PC-3 (cell line): ENCODE measurements around the gene ADPRHL1. TPM values are rescaled to one million over a fixed set of nuclear protein-coding genes. Genes with fewer than 3 reads are reported as not detected.
A peak's percentile ranks its signal among the peaks of the same experiment; 100 is the strongest.

Experiments
- ATAC-seq: fragments of 200-7000 bp; cut with Tn5 transposase; 2 replicates; pipeline ENCODE4 v1.9.1; 2020; ENCODE audit warnings: mild to moderate bottlenecking, moderate library complexity
- BruUV-seq: library from RNA; stranded (reverse); fragments of 400-500 nt; replicated peaks from 2 replicates; lab custom pipeline; 2021; lab: Mats Ljungman, UMichigan
- CTCF ChIA-PET: fragments of 300-600 bp; sonication (Branson Sonifier 250); formaldehyde crosslinking; loops from one replicate; lab custom pipeline; 2022; ENCODE audit warnings: antibody characterized with exemption; lab: Charles Lee
- POLR2A ChIA-PET: fragments of 300-600 bp; sonication (Branson Sonifier 250); formaldehyde crosslinking; loops from one replicate; lab custom pipeline; 2022; ENCODE audit warnings: antibody characterized with exemption; ENCODE audit not compliant: unreplicated experiment; lab: Charles Lee
- DNase-seq: peaks from one replicate; pipeline ENCODE4 v3.0.0-alpha.2; 2015
- H2AFZ ChIP-seq: fragments of 300-600 bp; sonication (generic); 2 replicates; pipeline ENCODE4 v1.6.0; 2016; ENCODE audit warnings: antibody characterized with exemption, low read length
- H3F3A ChIP-seq: fragments of 300-600 bp; sonication (generic); one replicate; pipeline ENCODE4 v1.6.0; 2017; ENCODE audit warnings: antibody characterized with exemption, low read length, control low read depth, mild to moderate bottlenecking; ENCODE audit not compliant: unreplicated experiment
- H3K27ac ChIP-seq: fragments of 300-600 bp; sonication (generic); 2 replicates; pipeline ENCODE4 v1.5.1; 2016; ENCODE audit warnings: mild to moderate bottlenecking, low read length
- H3K27me3 ChIP-seq: fragments of 300-600 bp; sonication (generic); 2 replicates; pipeline ENCODE4 v1.6.1; 2016; ENCODE audit warnings: low read length, mixed read lengths
- H3K36me3 ChIP-seq: fragments of 300-600 bp; sonication (generic); 2 replicates; pipeline ENCODE4 v1.6.1; 2016; ENCODE audit warnings: low read depth, mixed run types, low read length, mixed read lengths
- H3K4me1 ChIP-seq: fragments of 300-600 bp; sonication (generic); 2 replicates; pipeline ENCODE4 v1.5.1; 2016; ENCODE audit warnings: low read length; ENCODE audit not compliant: insufficient read depth
- H3K4me2 ChIP-seq: fragments of 300-600 bp; sonication (generic); 2 replicates; pipeline ENCODE4 v1.6.0; 2016; ENCODE audit warnings: low read length
- H3K4me3 ChIP-seq: fragments of 300-600 bp; sonication (generic); 2 replicates; pipeline ENCODE4 v1.5.1; 2016; ENCODE audit warnings: mild to moderate bottlenecking, low read length, mixed read lengths
- H3K79me2 ChIP-seq: fragments of 300-600 bp; sonication (generic); 2 replicates; pipeline ENCODE4 v1.6.1; 2017; ENCODE audit warnings: low read length, mixed read lengths
- H3K9ac ChIP-seq: fragments of 300-600 bp; sonication (generic); 2 replicates; pipeline ENCODE4 v1.6.0; 2016; ENCODE audit warnings: mild to moderate bottlenecking, low read length
- H3K9me2 ChIP-seq: fragments of 300-600 bp; sonication (generic); replicated peaks from 2 replicates; pipeline ENCODE4 v1.6.1; 2016; ENCODE audit warnings: mixed run types, low read length, mixed read lengths
- H3K9me3 ChIP-seq: fragments of 300-600 bp; sonication (generic); 2 replicates; pipeline ENCODE4 v1.6.1; 2016; ENCODE audit warnings: low read length, mixed read lengths
- H4K20me1 ChIP-seq: fragments of 300-600 bp; sonication (generic); 2 replicates; pipeline ENCODE4 v1.6.1; 2016; ENCODE audit warnings: low read length, mixed read lengths
- CTCF ChIP-seq: fragments of 300-600 bp; sonication (generic); conservative IDR thresholded peaks from 2 replicates; pipeline ENCODE4 v1.5.1; 2017; ENCODE audit warnings: antibody characterized with exemption, low read depth, mild to moderate bottlenecking, low read length
- EZH2 ChIP-seq: fragments of 300-600 bp; sonication (generic); IDR thresholded peaks from one replicate; pipeline ENCODE4 v1.6.1; 2017; ENCODE audit warnings: antibody characterized with exemption, mild to moderate bottlenecking, low read length; ENCODE audit not compliant: unreplicated experiment
- EZH2phosphoT487 ChIP-seq: fragments of 300-600 bp; sonication (generic); IDR thresholded peaks from 2 replicates; pipeline ENCODE4 v1.6.1; 2018; ENCODE audit warnings: mild to moderate bottlenecking, antibody characterized with exemption, low read length, borderline replicate concordance
- intact Hi-C: fragments of 100-400 bp; cut with micrococcal nuclease; formaldehyde crosslinking; loops from 2 replicates; pipeline ENCODE4 v1.9.0; 2023
- total RNA-seq: library from RNA; depleted of rRNA; stranded (reverse); fragments of >200 nt; gene quantifications from 2 replicates; pipeline ENCODE4 v1.2.3, GENCODE V29; 2014

Gene ADPRHL1
- total RNA-seq, 1 experiment from 2014 or later, result 10.3 TPM

DNA sequence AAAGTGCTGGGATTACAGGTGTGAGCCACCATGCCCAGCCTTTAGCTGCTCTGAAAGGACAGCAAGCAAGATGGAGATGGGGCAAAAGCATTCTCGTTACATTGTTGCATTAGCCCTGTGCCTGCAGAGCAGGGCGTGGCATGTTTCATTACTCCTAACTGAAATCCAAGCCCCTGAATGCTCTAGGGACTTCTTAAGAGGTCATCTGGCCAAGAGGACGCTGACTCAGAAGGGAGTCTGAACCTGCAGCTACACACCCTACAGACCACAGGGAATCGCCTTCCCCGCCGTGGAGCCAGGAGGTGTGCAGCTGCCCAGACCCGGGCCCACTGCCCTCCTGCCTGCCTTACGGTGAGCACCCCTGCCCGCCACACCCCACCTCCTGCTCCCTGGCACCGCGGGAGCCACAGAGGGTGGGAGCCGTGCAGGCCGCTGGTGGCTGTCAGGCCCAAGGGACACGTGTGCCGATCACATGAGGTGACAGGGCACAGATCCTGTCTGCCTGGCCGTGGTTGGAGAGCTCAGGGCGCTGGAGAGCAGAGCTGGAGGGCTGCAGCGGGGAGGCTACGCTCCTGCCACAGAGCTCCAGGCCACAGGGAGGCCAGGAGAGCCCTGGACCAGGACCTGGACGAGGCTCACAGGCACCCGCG lies 27.2 kb downstream of the ADPRHL1 start:
- ChIA-PET CTCF (no interaction called here), POLR2A (no interaction called here)
- Histone ChIP-seq H3K36me3 (no peaks in the 10 kb centered on the region), H3K4me1 (no peaks in the 10 kb centered on the region), H3K9me3 (no peaks in the 10 kb centered on the region), H3K4me3 (no peak overlapping the region), H3F3A (no peaks in the 10 kb centered on the region), H2AFZ (no peak overlapping the region), H3K4me2 (no peak overlapping the region), H3K9ac (no peak overlapping the region), H3K79me2 (no peaks in the 10 kb centered on the region), H4K20me1 (no peaks in the 10 kb centered on the region), H3K27me3 (no peaks in the 10 kb centered on the region), H3K27ac (no peak overlapping the region), H3K9me2 (no peaks in the 10 kb centered on the region)
- TF ChIP-seq EZH2phosphoT487 (no peak), EZH2 (no peak), CTCF (no peak)
- intact Hi-C loops, result no loop called here
- ATAC-seq (peak; percentile 58), DNase-seq (peak; percentile 13)
- BruUV-seq, result no TSS peak

DNA sequence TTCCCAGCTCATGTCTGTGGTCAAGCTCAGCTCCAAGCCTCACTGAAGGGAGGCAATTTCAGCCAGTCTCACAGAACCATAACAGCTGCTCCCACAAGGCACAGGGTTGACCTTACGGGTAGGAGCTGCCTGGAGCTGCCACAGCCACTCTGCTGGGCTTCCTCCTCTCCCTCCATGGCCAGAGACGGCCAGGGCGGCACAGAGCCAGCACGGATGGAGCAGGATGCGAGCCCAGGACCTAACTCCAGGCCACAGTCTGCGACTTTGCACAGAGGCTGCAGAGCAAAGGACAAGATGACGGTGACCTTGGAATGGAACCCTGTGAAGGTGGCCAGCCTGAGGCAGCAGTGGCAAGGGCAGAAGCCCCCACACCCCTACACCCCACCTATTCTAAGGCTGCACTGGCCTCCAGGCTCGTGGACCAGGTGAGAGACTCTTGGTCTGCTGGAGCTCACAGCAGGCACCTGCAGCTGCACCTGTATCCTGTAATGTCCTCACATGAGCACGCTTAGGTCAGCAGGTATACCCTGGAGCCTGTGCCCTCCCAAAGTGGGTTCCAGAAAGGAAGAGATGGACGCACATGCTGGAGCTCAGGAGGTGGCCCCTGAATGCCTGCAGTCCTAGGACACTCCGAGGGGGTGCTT lies 29.6 kb downstream of the ADPRHL1 start:
- no peaks in the 10 kb centered on the region for H3K4me1 ChIP-seq
- no TSS peak for BruUV-seq
- no peak for DNase-seq

More for the DNA sequence above, 29.6 kb downstream of the ADPRHL1 start:
- POLR2A ChIA-PET, result no interaction called here
- no peaks in the 10 kb centered on the region for H3K27me3 ChIP-seq
- H3K9me2 ChIP-seq, result no peaks in the 10 kb centered on the region
- no peaks in the 10 kb centered on the region for H3K36me3 ChIP-seq
- intact Hi-C loops, result no loop called here
- no peak overlapping the region for H3K27ac ChIP-seq
- no peak for TF ChIP-seq EZH2
- no peak for TF ChIP-seq EZH2phosphoT487
- no peak for TF ChIP-seq CTCF
- H3F3A ChIP-seq, result no peaks in the 10 kb centered on the region
- H3K4me3 ChIP-seq, result no peak overlapping the region
- no peaks in the 10 kb centered on the region for H3K9me3 ChIP-seq
- CTCF ChIA-PET, result no interaction called here
- no peaks in the 10 kb centered on the region for H4K20me1 ChIP-seq
- no peak overlapping the region for H3K4me2 ChIP-seq
- no peak overlapping the region for H3K9ac ChIP-seq
- no peak for ATAC-seq
- H2AFZ ChIP-seq, result no peak overlapping the region
- H3K79me2 ChIP-seq, result no peaks in the 10 kb centered on the region
